Kasumi-1 (cell line): ENCODE results near the gene FBXL13.
A peak's percentile ranks its signal among the peaks of the same experiment; 100 is the strongest.
"Not testable (repeated sequence)": the region's sequence is repeated elsewhere in the genome, so short reads cannot be mapped to it uniquely, and the experiment has no call there.

ENCODE experiments used
- DNase-seq, 2 experiments: peaks; one replicate each; lab custom pipeline; 2025; lab: John Stamatoyannopoulos, UW

FBXL13 gene

GRCh38 chr7:102935450-102936115 lies 139.0 kb downstream of the FBXL13 start:
- peak; percentile 63 to 64 for DNase-seq

GRCh38 chr7:102934701-102935100 lies 139.9 kb downstream of the FBXL13 start:
- no peak for DNase-seq

GRCh38 chr7:102934239-102934638 lies 140.4 kb downstream of the FBXL13 start:
- no peak for DNase-seq

- DNase-seq: no peak
These were observed 140.8 kb downstream of the FBXL13 start for GRCh38 chr7:102933763-102934162.

GRCh38 chr7:102931757-102932156 lies 142.8 kb downstream of the FBXL13 start:
- no peak for DNase-seq

GRCh38 chr7:102927312-102927933 lies 147.2 kb downstream of the FBXL13 start:
- DNase-seq: no peak

- no peak for DNase-seq
These were observed 147.8 kb downstream of the FBXL13 start for GRCh38 chr7:102926783-102927140.

GRCh38 chr7:102925976-102926782 lies 148.4 kb downstream of the FBXL13 start:
- no peak for DNase-seq

- no peak for DNase-seq
These were observed 155.8 kb downstream of the FBXL13 start for GRCh38 chr7:102918845-102919244.

- no peak for DNase-seq
These were observed 156.9 kb downstream of the FBXL13 start for GRCh38 chr7:102917436-102918353.

- no peak for DNase-seq
These were observed 157.7 kb downstream of the FBXL13 start for GRCh38 chr7:102916881-102917280.

GRCh38 chr7:102916426-102916825 lies 158.2 kb downstream of the FBXL13 start:
- DNase-seq: no peak

- no peak for DNase-seq
These were observed 160.0 kb downstream of the FBXL13 start for GRCh38 chr7:102914585-102914984.

- no peak for DNase-seq
These were observed 160.8 kb downstream of the FBXL13 start for GRCh38 chr7:102913826-102914225.

- DNase-seq: peak; percentile 86 to 88
These were observed 161.9 kb downstream of the FBXL13 start, which contains the start of gene LRRC17 for GRCh38 chr7:102912742-102913141. Gene LRRC17, plus strand, starts transcription at chr7:102913000. Its CDS starts 20,914 bp downstream, at chr7:102933914.

- no peak for DNase-seq
These were observed 165.9 kb downstream of the FBXL13 start for GRCh38 chr7:102908676-102909075.

GRCh38 chr7:102903576-102903975 lies 171.0 kb downstream of the FBXL13 start:
- not testable (repeated sequence) for DNase-seq

GRCh38 chr7:102902052-102902451 lies 172.5 kb downstream of the FBXL13 start:
- not testable (repeated sequence) for DNase-seq

- DNase-seq: peak; percentile 77 to 79
These were observed 176.1 kb downstream of the FBXL13 start for GRCh38 chr7:102898532-102898859.

GRCh38 chr7:102897856-102898531 lies 176.6 kb downstream of the FBXL13 start:
- DNase-seq: peak; percentile 67 to 68

GRCh38 chr7:102897211-102897631 lies 177.4 kb downstream of the FBXL13 start:
- DNase-seq: no peak
